ENCODE results near the gene PLXNA2. TPM values are rescaled to one million over a fixed set of nuclear protein-coding genes. Genes with fewer than 3 reads are reported as not detected.

The PLXNA2 gene
- total and polyA plus RNA-seq, 2 donors (not counting 1 experiment from before 2014, with no cell fraction given) = 0.31 to 1.2 TPM

DNA sequence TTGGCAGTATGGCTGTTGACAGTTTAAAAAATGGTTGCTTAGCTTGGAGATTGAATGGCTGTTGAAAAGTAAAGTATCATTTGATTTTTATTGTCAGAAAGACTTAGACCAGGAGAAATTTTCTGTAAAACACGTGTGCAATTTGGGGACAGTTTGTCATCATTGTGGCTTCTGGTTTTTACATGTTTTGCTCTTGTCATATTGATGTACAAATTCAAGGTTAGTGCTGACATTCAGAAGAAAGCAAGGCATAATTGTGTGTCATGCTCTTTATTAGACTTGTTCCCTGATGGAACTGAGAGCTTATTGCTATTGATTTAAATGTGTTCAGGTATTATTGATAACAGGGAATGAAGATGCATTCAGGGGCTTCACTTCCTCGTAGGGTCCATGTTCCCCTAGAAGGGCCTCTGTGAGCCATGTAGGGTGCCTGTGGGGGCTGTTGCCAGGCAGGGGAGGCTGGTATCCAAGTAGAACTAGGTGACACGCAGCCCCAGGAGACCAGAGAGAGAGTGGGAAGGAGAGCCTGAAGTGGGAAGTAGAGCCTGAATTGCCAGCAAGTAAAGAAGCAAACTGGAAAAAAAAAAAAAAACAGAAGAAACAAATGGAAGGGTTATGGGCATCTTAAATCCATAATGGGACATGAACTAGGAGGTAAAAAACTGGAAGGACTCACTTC lies 32.7 kb upstream of the PLXNA2 start:
- no peaks in the 10 kb centered on the region for H4K20me1 ChIP-seq (ENCODE audit: control insufficient read depth, insufficient read depth, low read length, poor library complexity, severe bottlenecking)
- no peaks in the 10 kb centered on the region for H3K9me3 ChIP-seq (ENCODE audit: control extremely low read depth in 1 of 3, control insufficient read depth in 2 of 3, insufficient read depth in 1 of 3, low read length in 2 of 3)
- no peaks in the 10 kb centered on the region for H3K36me3 ChIP-seq (replicated peaks in 1 of 2; ENCODE audit: control extremely low read depth in 1 of 2, control insufficient read depth in 1 of 2, extremely low read depth in 1 of 2, insufficient read depth in 2 of 2, low read length in 1 of 2)
- ATAC-seq (ENCODE audit: low read depth) (no peak), DNase-seq (no peak)
- Mint-ChIP-seq H3K9me3 (ENCODE audit: insufficient read depth) (no peaks in the 10 kb centered on the region), H3K27me3 (peaks cover 42% of the 10 kb centered on the region), H3K27ac (no peak overlapping the region), H3K4me3 (no peak overlapping the region), H3K4me1 (no peaks in the 10 kb centered on the region)
- intact Hi-C loops (cut with micrococcal nuclease) = no loop called here
- H3K4me2 ChIP-seq (replicated peaks; ENCODE audit: low read depth, low read length, poor library complexity, severe bottlenecking) = no peak overlapping the region
- ChIA-PET POLR2A (no interaction called here), CTCF (no interaction called here)
- H2AFZ ChIP-seq (ENCODE audit: insufficient read depth, low read depth, low read length, poor library complexity, severe bottlenecking) = no peak overlapping the region
- no peaks in the 10 kb centered on the region for H3K79me2 ChIP-seq (ENCODE audit: control insufficient read depth, insufficient read depth, low read length)
- no peak overlapping the region for H3K9ac ChIP-seq (ENCODE audit: low read length)
- no peaks in the 10 kb centered on the region for H3K4me1 ChIP-seq (ENCODE audit: control insufficient read depth in 2 of 2, insufficient read depth in 2 of 2, low read length in 2 of 2)
- no peak overlapping the region for H3K27ac ChIP-seq (ENCODE audit: low read length in 2 of 2)
- no peak overlapping the region for H3K4me3 ChIP-seq (ENCODE audit: control extremely low read depth in 1 of 5, extremely low read depth in 1 of 5, insufficient read depth in 1 of 5, low read depth in 2 of 5, low read length in 4 of 5)
- 81% methylated on average over 3 of the region's 3 CpGs for WGBS (ENCODE audit: insufficient coverage)
- H3K27me3 ChIP-seq (replicated peaks in 1 of 4; ENCODE audit: control extremely low read depth in 1 of 4, control insufficient read depth in 3 of 4, insufficient read depth in 4 of 4, low read length in 3 of 4) = peaks cover 0 to 6% (median 3%) of the 10 kb centered on the region in 4 experiments
- TF ChIP-seq, protein P1, sequence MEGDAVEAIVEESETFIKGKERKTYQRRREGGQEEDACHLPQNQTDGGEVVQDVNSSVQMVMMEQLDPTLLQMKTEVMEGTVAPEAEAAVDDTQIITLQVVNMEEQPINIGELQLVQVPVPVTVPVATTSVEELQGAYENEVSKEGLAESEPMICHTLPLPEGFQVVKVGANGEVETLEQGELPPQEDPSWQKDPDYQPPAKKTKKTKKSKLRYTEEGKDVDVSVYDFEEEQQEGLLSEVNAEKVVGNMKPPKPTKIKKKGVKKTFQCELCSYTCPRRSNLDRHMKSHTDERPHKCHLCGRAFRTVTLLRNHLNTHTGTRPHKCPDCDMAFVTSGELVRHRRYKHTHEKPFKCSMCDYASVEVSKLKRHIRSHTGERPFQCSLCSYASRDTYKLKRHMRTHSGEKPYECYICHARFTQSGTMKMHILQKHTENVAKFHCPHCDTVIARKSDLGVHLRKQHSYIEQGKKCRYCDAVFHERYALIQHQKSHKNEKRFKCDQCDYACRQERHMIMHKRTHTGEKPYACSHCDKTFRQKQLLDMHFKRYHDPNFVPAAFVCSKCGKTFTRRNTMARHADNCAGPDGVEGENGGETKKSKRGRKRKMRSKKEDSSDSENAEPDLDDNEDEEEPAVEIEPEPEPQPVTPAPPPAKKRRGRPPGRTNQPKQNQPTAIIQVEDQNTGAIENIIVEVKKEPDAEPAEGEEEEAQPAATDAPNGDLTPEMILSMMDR (IDR thresholded peaks at IDR 0.05) = no peak
- no peak for TF ChIP-seq EZH2 (IDR thresholded peaks at IDR 0.05; ENCODE audit: borderline replicate concordance, insufficient read depth, low read depth, low read length, poor library complexity, severe bottlenecking)

GRCh38 chr1:208275083-208275482 lies 30.9 kb upstream of the PLXNA2 start:
- Histone ChIP-seq H2AFZ (ENCODE audit: insufficient read depth, low read depth, low read length, poor library complexity, severe bottlenecking) (no peak overlapping the region), H3K9ac (ENCODE audit: low read length) (no peak overlapping the region), H3K9me3 (ENCODE audit: control extremely low read depth in 1 of 3, control insufficient read depth in 2 of 3, insufficient read depth in 1 of 3, low read length in 2 of 3) (no peaks in the 10 kb centered on the region), H4K20me1 (ENCODE audit: control insufficient read depth, insufficient read depth, low read length, poor library complexity, severe bottlenecking) (no peaks in the 10 kb centered on the region), H3K36me3 (replicated peaks in 1 of 2; ENCODE audit: control extremely low read depth in 1 of 2, control insufficient read depth in 1 of 2, extremely low read depth in 1 of 2, insufficient read depth in 2 of 2, low read length in 1 of 2) (no peaks in the 10 kb centered on the region), H3K4me3 (ENCODE audit: control extremely low read depth in 1 of 5, extremely low read depth in 1 of 5, insufficient read depth in 1 of 5, low read depth in 2 of 5, low read length in 4 of 5) (no peak overlapping the region), H3K27ac (ENCODE audit: low read length in 2 of 2) (no peak overlapping the region), H3K4me1 (ENCODE audit: control insufficient read depth in 2 of 2, insufficient read depth in 2 of 2, low read length in 2 of 2) (no peaks in the 10 kb centered on the region), H3K4me2 (replicated peaks; ENCODE audit: low read depth, low read length, poor library complexity, severe bottlenecking) (no peak overlapping the region), H3K79me2 (ENCODE audit: control insufficient read depth, insufficient read depth, low read length) (no peaks in the 10 kb centered on the region), H3K27me3 (replicated peaks in 1 of 4; ENCODE audit: control extremely low read depth in 1 of 4, control insufficient read depth in 3 of 4, insufficient read depth in 4 of 4, low read length in 3 of 4) (peaks cover 0 to 4% (median 3%) of the 10 kb centered on the region in 4 experiments)
- no peak for TF ChIP-seq EZH2 (IDR thresholded peaks at IDR 0.05; ENCODE audit: borderline replicate concordance, insufficient read depth, low read depth, low read length, poor library complexity, severe bottlenecking)
- TF ChIP-seq, protein P1 (IDR thresholded peaks at IDR 0.05) = no peak
- ChIA-PET POLR2A (no interaction called here), CTCF (no interaction called here)
- H3K9me3 Mint-ChIP-seq (ENCODE audit: insufficient read depth) = no peaks in the 10 kb centered on the region
- peaks cover 53% of the 10 kb centered on the region for H3K27me3 Mint-ChIP-seq
- no peak overlapping the region for H3K27ac Mint-ChIP-seq
- intact Hi-C loops (cut with micrococcal nuclease) = no loop called here
- WGBS (ENCODE audit: insufficient coverage) = 57% methylated on average over 1 of the region's 2 CpGs
- no peak overlapping the region for H3K4me3 Mint-ChIP-seq
- DNase-seq (no peak), ATAC-seq (ENCODE audit: low read depth) (no peak)
- H3K4me1 Mint-ChIP-seq = no peaks in the 10 kb centered on the region
